DND-41 (cell line): ENCODE data around the gene DNAH8.

Experiments
- ATAC-seq: fragments of 200-7000 bp; cut with Tn5 transposase; 3 replicates; pipeline ENCODE4 v1.9.1; 2021; ENCODE audit warnings: low read depth; ENCODE audit not compliant: insufficient read depth
- DNase-seq: peaks from one replicate; pipeline ENCODE4 v3.0.0-alpha.2; 2020
- H2AFZ ChIP-seq: 2 replicates; pipeline ENCODE4 v1.6.0; 2012; ENCODE audit warnings: low read depth, low read length
- H3K27ac ChIP-seq: 2 replicates; pipeline ENCODE4 v1.5.1; 2012; ENCODE audit warnings: low read length, inconsistent platforms
- H3K27me3 ChIP-seq: fragments of 200-600 bp; sonication (generic); 2 replicates; pipeline ENCODE4 v1.6.0; 2012; ENCODE audit warnings: low read length, mild to moderate bottlenecking, inconsistent platforms; ENCODE audit not compliant: insufficient read depth, poor library complexity
- H3K36me3 ChIP-seq: 2 replicates; pipeline ENCODE4 v1.5.1; 2012; ENCODE audit warnings: low read length, inconsistent platforms; ENCODE audit not compliant: insufficient read depth
- H3K4me1 ChIP-seq: 2 replicates; pipeline ENCODE4 v1.5.1; 2012; ENCODE audit warnings: mild to moderate bottlenecking, low read length; ENCODE audit not compliant: insufficient read depth
- H3K4me2 ChIP-seq: 2 replicates; pipeline ENCODE4 v1.6.0; 2012; ENCODE audit warnings: mild to moderate bottlenecking, moderate library complexity, low read length, inconsistent platforms; ENCODE audit not compliant: insufficient read depth
- H3K4me3 ChIP-seq, 2 experiments: fragments of 200-600 bp in 1 of 2; shearing (Covaris generic) in 1 of 2; 2 replicates each; pipeline ENCODE4 v1.5.1; 2012 to 2016; ENCODE audit warnings: inconsistent platforms in 2 of 2, low read length in 2 of 2, mild to moderate bottlenecking in 2 of 2, low read depth in 1 of 2, moderate library complexity in 1 of 2
- H3K79me2 ChIP-seq: 2 replicates; pipeline ENCODE4 v1.6.0; 2012; ENCODE audit warnings: low read length, inconsistent platforms; ENCODE audit not compliant: insufficient read depth
- H3K9ac ChIP-seq: 2 replicates; pipeline ENCODE4 v1.6.0; 2012; ENCODE audit warnings: low read depth, mild to moderate bottlenecking, inconsistent platforms, low read length, moderate library complexity
- H3K9me3 ChIP-seq: 2 replicates; pipeline ENCODE4 v1.5.1; 2012; ENCODE audit warnings: low read length, moderate library complexity, mild to moderate bottlenecking, inconsistent platforms; ENCODE audit not compliant: insufficient read depth, severe bottlenecking
- H4K20me1 ChIP-seq: 2 replicates; pipeline ENCODE4 v1.6.0; 2012; ENCODE audit warnings: low read length; ENCODE audit not compliant: insufficient read depth
- CTCF ChIP-seq: IDR thresholded peaks from 2 replicates; pipeline ENCODE4 v1.5.1; 2012; ENCODE audit warnings: borderline replicate concordance, low read length, moderate library complexity, mild to moderate bottlenecking; ENCODE audit not compliant: poor library complexity, severe bottlenecking; ENCODE audit errors: extremely low read depth
- EZH2 ChIP-seq: IDR thresholded peaks from 3 replicates; pipeline ENCODE4 v1.6.1; 2012; ENCODE audit warnings: borderline replicate concordance, low read depth, mild to moderate bottlenecking, moderate library complexity, low read length, inconsistent platforms; ENCODE audit not compliant: severe bottlenecking

Gene DNAH8

GRCh38 chr6:39009476-39009875 is 294.4 kb downstream of the DNAH8 start:
- no peak for TF ChIP-seq CTCF
- no peak for TF ChIP-seq EZH2
- no peak overlapping the region for H3K4me2 ChIP-seq
- no peak overlapping the region for H2AFZ ChIP-seq
- no peaks in the 10 kb centered on the region for H3K79me2 ChIP-seq
- no peak overlapping the region for H3K9ac ChIP-seq
- no peak overlapping the region for H3K27ac ChIP-seq
- ATAC-seq (no peak), DNase-seq (no peak)
- peaks cover 16% of the 10 kb centered on the region for H3K27me3 ChIP-seq
- no peaks in the 10 kb centered on the region for H3K9me3 ChIP-seq
- no peaks in the 10 kb centered on the region for H3K36me3 ChIP-seq
- H3K4me3 ChIP-seq, result no peak overlapping the region
- no peaks in the 10 kb centered on the region for H3K4me1 ChIP-seq
- H4K20me1 ChIP-seq, result no peaks in the 10 kb centered on the region

GRCh38 chr6:39016839-39017546 is 301.9 kb downstream of the DNAH8 start:
- DNase-seq, result no peak
- Histone ChIP-seq H3K9ac (no peak overlapping the region), H3K4me3 (no peak overlapping the region), H3K27ac (no peak overlapping the region), H3K36me3 (no peaks in the 10 kb centered on the region), H3K4me1 (no peaks in the 10 kb centered on the region), H3K79me2 (no peaks in the 10 kb centered on the region), H3K4me2 (no peak overlapping the region), H3K9me3 (no peaks in the 10 kb centered on the region), H3K27me3 (peaks cover 7% of the 10 kb centered on the region), H4K20me1 (no peaks in the 10 kb centered on the region), H2AFZ (no peak overlapping the region)
- TF ChIP-seq EZH2, result no peak
- no peak for TF ChIP-seq CTCF
- no peak for ATAC-seq

DNA sequence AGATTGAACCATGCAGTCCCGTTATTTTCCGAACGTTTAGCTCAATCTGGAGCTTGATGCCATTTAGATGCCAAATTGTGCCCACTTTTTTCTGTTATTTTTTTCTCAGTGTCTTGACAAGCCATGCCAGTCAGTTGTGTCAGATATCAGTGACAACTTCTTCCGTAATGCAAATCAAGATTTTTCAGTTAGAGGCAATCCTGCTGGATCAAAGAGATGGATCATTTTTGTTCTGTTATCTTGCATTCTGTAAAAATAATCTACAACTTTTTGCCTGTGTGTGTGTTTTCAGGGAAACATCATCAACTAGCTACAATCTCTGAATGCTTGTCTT is 302.4 kb downstream of the DNAH8 start:
- Histone ChIP-seq H3K4me1 (no peaks in the 10 kb centered on the region), H3K4me3 (no peak overlapping the region), H3K79me2 (no peaks in the 10 kb centered on the region), H3K4me2 (no peak overlapping the region), H4K20me1 (no peaks in the 10 kb centered on the region), H3K9me3 (no peaks in the 10 kb centered on the region), H3K9ac (no peak overlapping the region), H3K27ac (no peak overlapping the region), H2AFZ (no peak overlapping the region), H3K27me3 (peaks cover 3% of the 10 kb centered on the region), H3K36me3 (no peaks in the 10 kb centered on the region)
- no peak for TF ChIP-seq EZH2
- no peak for TF ChIP-seq CTCF
- no peak for DNase-seq
- no peak for ATAC-seq
